HG03060 (cell line): Measurements from ENCODE around the gene PAQR4.

Experiments
- ATAC-seq: cut with Tn5 transposase; IDR thresholded peaks from one replicate; pipeline ENCODE4 v1.9.1; 2021; ENCODE audit warnings: low read depth, moderate number of reproducible peaks; ENCODE audit not compliant: unreplicated experiment

Gene PAQR4

GRCh38 chr16:3019594-3020246 lies 50.6 kb downstream of the PAQR4 start:
- ATAC-seq = no peak

GRCh38 chr16:3020247-3020603 lies 51.1 kb downstream of the PAQR4 start, which contains the start of gene TNFRSF12A:
TNFRSF12A (plus strand) TSS chr16:3020368; CDS start chr16:3020398, 30 bp downstream.
- no peak for ATAC-seq

- no peak for ATAC-seq
Measured at GRCh38 chr16:3020604-3021448, 51.7 kb downstream of the PAQR4 start.

GRCh38 chr16:3021449-3022207 lies 52.5 kb downstream of the PAQR4 start:
- no peak for ATAC-seq

- no peak for ATAC-seq
Measured at GRCh38 chr16:3022208-3022683, 53.1 kb downstream of the PAQR4 start.

- ATAC-seq = no peak
Measured at GRCh38 chr16:3022684-3023414, 53.7 kb downstream of the PAQR4 start.
